ENCODE results near the gene ETV1.

ETV1 gene

GRCh38 chr7:13989126-13989948, at the start of gene ETV1:
TSS of gene ETV1 (minus strand) at chr7:13989666. CDS start at chr7:13989052, 614 bp downstream.
- peak; percentile 6 for DNase-seq

GRCh38 chr7:14024406-14024805, 34.9 kb upstream of the ETV1 start:
- DNase-seq = no peak

GRCh38 chr7:14023838-14024237, 34.4 kb upstream of the ETV1 start:
- DNase-seq = no peak

GRCh38 chr7:14023342-14023741, 33.9 kb upstream of the ETV1 start:
- DNase-seq = no peak

- no peak for DNase-seq
These were observed 31.6 kb upstream of the ETV1 start for GRCh38 chr7:14021069-14021468.

- no peak for DNase-seq
These were observed 31.0 kb upstream of the ETV1 start for GRCh38 chr7:14020339-14020900.

- no peak for DNase-seq
These were observed 29.3 kb upstream of the ETV1 start for GRCh38 chr7:14018751-14019150.

GRCh38 chr7:14016950-14017349, 27.5 kb upstream of the ETV1 start:
- DNase-seq = no peak

- DNase-seq = no peak
These were observed 24.4 kb upstream of the ETV1 start for GRCh38 chr7:14013898-14014297.

- no peak for DNase-seq
These were observed 20.3 kb upstream of the ETV1 start for GRCh38 chr7:14009453-14010418.

GRCh38 chr7:14001139-14001538, 11.7 kb upstream of the ETV1 start:
- no peak for DNase-seq

- no peak for DNase-seq
These were observed 10.8 kb upstream of the ETV1 start for GRCh38 chr7:14000247-14000646.

GRCh38 chr7:13998866-13999265, 9.4 kb upstream of the ETV1 start:
- no peak for DNase-seq

- DNase-seq = no peak
These were observed 3.1 kb upstream of the ETV1 start for GRCh38 chr7:13992596-13992964.

- peak; percentile 5 for DNase-seq
These were observed 2.5 kb upstream of the ETV1 start for GRCh38 chr7:13991791-13992595.

- peak; percentile 78 for DNase-seq
These were observed 1.7 kb upstream of the ETV1 start for GRCh38 chr7:13990984-13991790.

GRCh38 chr7:13990319-13990983, 985 bp upstream of the ETV1 start:
- peak; percentile 48 for DNase-seq

GRCh38 chr7:13989949-13990305, 461 bp upstream of the ETV1 start:
- DNase-seq = no peak

GRCh38 chr7:13988731-13989125, 738 bp downstream of the ETV1 start:
- no peak for DNase-seq

- DNase-seq = no peak
These were observed 1.4 kb downstream of the ETV1 start for GRCh38 chr7:13988065-13988464.

- DNase-seq = no peak
These were observed 2.1 kb downstream of the ETV1 start for GRCh38 chr7:13987395-13987794.
